Type B pancreatic cell (in vitro differentiated cells): ENCODE results near the gene ZFP62. TPM values are rescaled to one million over a fixed set of nuclear protein-coding genes. Genes with fewer than 3 reads are reported as not detected.

ENCODE experiments used
- DNase-seq: peaks from one replicate; pipeline ENCODE4 v3.0.0; 2021; ENCODE audit warnings: mixed read lengths; ENCODE audit not compliant: unreplicated experiment; ENCODE audit errors: extremely low spot score
- H3K27ac Mint-ChIP-seq: 2 replicates; pipeline ENCODE4 v1.8.0; 2021; ENCODE audit warnings: mild to moderate bottlenecking, mixed read lengths
- H3K27me3 Mint-ChIP-seq: 2 replicates; pipeline ENCODE4 v1.8.0; 2021; ENCODE audit warnings: mixed read lengths
- H3K36me3 Mint-ChIP-seq: 2 replicates; pipeline ENCODE4 v1.8.0; 2021; ENCODE audit warnings: mixed read lengths
- H3K4me1 Mint-ChIP-seq: one replicate; pipeline ENCODE4 v1.8.0; 2021; ENCODE audit warnings: mixed read lengths; ENCODE audit not compliant: unreplicated experiment
- H3K4me3 Mint-ChIP-seq: 2 replicates; pipeline ENCODE4 v1.8.0; 2021; ENCODE audit warnings: mild to moderate bottlenecking, mixed read lengths
- H3K9me3 Mint-ChIP-seq: 2 replicates; pipeline ENCODE4 v1.8.0; 2021; ENCODE audit warnings: mixed read lengths
- CTCF ChIP-seq: fragments of 200-600 bp; sonication (generic); conservative IDR thresholded peaks from 2 replicates; pipeline ENCODE4 v1.5.0; 2021; ENCODE audit warnings: antibody characterized with exemption, mild to moderate bottlenecking
- total RNA-seq: library from RNA; stranded (reverse); gene quantifications from 2 replicates; pipeline ENCODE4 v1.2.1, GENCODE V29; 2021; ENCODE audit warnings: low replicate concordance

ZFP62 gene
- total RNA-seq, 1 donor from 2014 or later: 49.8 TPM

GRCh38 chr5:180869587-180869986, 8.5 kb upstream of the ZFP62 start:
- no peak for TF ChIP-seq CTCF
- Mint-ChIP-seq H3K36me3 (no peaks in the 10 kb centered on the region), H3K4me3 (no peak overlapping the region), H3K27me3 (peaks cover 31% of the 10 kb centered on the region), H3K27ac (no peak overlapping the region), H3K4me1 (peaks cover 10% of the 10 kb centered on the region), H3K9me3 (no peaks in the 10 kb centered on the region)
- no peak for DNase-seq

- peak; percentile 85 for DNase-seq
- Mint-ChIP-seq H3K36me3 (no peaks in the 10 kb centered on the region), H3K4me3 (no peak overlapping the region), H3K27ac (no peak overlapping the region), H3K27me3 (peaks cover 28% of the 10 kb centered on the region), H3K4me1 (peaks cover 8% of the 10 kb centered on the region), H3K9me3 (no peaks in the 10 kb centered on the region)
- peak; percentile 86 for TF ChIP-seq CTCF
Measured at GRCh38 chr5:180868960-180869359, 7.9 kb upstream of the ZFP62 start.

- Mint-ChIP-seq H3K4me1 (peaks cover 5% of the 10 kb centered on the region), H3K27ac (no peak overlapping the region), H3K36me3 (no peaks in the 10 kb centered on the region), H3K27me3 (peaks cover 23% of the 10 kb centered on the region), H3K4me3 (no peak overlapping the region), H3K9me3 (no peaks in the 10 kb centered on the region)
- DNase-seq: no peak
- TF ChIP-seq CTCF: no peak
Measured at GRCh38 chr5:180866985-180867384, 5.9 kb upstream of the ZFP62 start.

GRCh38 chr5:180865981-180866695, 5.1 kb upstream of the ZFP62 start:
- Mint-ChIP-seq H3K4me3 (no peak overlapping the region), H3K27ac (no peak overlapping the region), H3K36me3 (no peaks in the 10 kb centered on the region), H3K4me1 (peaks cover 5% of the 10 kb centered on the region), H3K27me3 (peaks cover 22% of the 10 kb centered on the region), H3K9me3 (no peaks in the 10 kb centered on the region)
- no peak for TF ChIP-seq CTCF
- no peak for DNase-seq

GRCh38 chr5:180862645-180863044, 1.6 kb upstream of the ZFP62 start:
- H3K4me1 Mint-ChIP-seq: peaks cover 9% of the 10 kb centered on the region
- DNase-seq: no peak

More at GRCh38 chr5:180862645-180863044, 1.6 kb upstream of the ZFP62 start:
- no peaks in the 10 kb centered on the region for H3K9me3 Mint-ChIP-seq
- no peak for TF ChIP-seq CTCF
- H3K4me3 Mint-ChIP-seq: peak overlapping the region; percentile 54
- H3K36me3 Mint-ChIP-seq: peaks cover 8% of the 10 kb centered on the region
- peaks cover 18% of the 10 kb centered on the region for H3K27me3 Mint-ChIP-seq
- no peak overlapping the region for H3K27ac Mint-ChIP-seq
